ENCODE results near the gene TJP2. TPM values are rescaled to one million over a fixed set of nuclear protein-coding genes. Genes with fewer than 3 reads are reported as not detected.

Gene TJP2
- total RNA-seq, 4 donors from 2014 or later: 98.8 to 203 (median 137) TPM

GRCh38 chr9:69234683-69235082, 60.6 kb downstream of the TJP2 start:
- TF ChIP-seq CTCF (IDR thresholded peaks at IDR 0.05; ENCODE audit: low read depth): no peak

DNA sequence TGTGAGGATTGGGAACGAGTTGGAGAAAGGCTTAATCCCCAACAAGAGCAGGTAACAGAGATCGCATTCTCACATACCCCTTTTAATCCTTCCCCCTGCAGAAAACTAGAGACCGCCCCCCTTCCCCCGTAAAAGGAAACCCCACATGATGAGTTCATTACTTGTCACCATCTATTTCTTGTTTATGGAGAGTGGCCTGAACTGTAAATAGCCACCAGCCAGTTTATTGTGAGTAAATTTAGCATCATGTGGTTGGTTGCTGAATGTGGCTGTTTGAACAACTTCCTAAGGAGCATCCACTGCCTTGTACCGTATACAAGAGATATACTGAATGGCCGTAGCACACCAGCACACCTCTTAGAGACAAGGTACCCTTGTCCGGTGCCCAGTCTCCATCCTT, 62.1 kb downstream of the TJP2 start:
- no peak for TF ChIP-seq CTCF (IDR thresholded peaks at IDR 0.05; ENCODE audit: low read depth)

DNA sequence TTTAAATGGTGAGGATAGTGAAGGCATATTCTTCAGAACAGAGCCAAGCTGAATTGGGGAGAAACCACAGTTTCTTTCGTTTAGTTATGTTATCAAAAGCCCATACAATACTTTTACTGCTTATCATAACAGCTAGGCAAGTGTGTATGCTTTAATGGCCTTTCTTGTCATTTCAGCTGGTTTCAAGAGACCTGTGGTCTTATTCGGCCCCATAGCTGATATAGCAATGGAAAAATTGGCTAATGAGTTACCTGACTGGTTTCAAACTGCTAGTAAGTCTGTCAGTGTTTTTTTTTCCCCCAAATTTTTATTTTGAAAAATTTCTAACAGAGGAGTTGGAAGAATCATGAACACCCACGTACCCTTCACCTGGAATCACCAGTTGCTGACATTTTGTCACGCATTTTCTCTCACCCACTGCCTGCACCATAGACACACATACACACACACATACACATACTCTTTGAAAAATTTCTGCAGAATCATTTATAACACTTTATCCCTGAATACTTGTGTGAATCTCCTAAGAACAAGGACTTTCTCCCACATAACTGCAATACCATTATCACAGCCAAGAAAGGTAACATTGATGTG, 63.7 kb downstream of the TJP2 start:
- no peak for TF ChIP-seq CTCF (IDR thresholded peaks at IDR 0.05; ENCODE audit: low read depth)

DNA sequence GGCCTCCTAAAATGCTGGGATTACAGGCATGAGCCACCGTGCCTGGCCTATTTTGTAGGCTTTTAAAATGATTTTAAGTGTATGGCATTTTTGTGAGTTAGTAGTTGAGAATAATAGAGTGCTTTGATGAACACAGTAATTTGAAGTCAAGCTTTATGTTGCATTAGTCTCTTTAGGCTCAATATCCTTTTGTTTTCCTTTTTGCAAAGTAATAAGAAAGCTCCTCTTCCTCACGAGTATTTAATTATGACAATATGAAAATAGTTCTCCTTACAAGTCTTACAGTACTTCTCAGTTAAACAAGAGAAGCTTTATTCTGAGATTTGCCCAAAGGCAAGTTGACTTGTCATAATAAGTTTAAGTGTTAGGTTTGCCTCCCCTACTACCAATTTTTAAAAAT, 69.0 kb downstream of the TJP2 start:
- no peak for TF ChIP-seq CTCF (IDR thresholded peaks at IDR 0.05; ENCODE audit: low read depth)

- no peak for TF ChIP-seq CTCF (IDR thresholded peaks at IDR 0.05; ENCODE audit: low read depth)
Observed at GRCh38 chr9:69246629-69247028, 72.6 kb downstream of the TJP2 start.

DNA sequence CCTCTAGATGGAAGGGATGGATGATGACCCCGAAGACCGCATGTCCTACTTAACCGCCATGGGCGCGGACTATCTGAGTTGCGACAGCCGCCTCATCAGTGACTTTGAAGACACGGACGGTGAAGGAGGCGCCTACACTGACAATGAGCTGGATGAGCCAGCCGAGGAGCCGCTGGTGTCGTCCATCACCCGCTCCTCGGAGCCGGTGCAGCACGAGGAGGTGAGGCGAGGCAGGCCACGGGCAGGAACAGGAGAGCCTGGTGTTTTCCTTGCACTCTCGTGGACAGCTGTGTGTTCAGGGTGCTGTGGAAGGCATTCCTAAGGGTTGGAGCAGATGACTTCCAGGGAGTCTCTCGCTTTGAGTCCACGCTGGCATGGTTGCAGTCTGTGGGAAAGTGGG, 73.9 kb downstream of the TJP2 start:
- TF ChIP-seq CTCF (IDR thresholded peaks at IDR 0.05; ENCODE audit: low read depth): no peak

DNA sequence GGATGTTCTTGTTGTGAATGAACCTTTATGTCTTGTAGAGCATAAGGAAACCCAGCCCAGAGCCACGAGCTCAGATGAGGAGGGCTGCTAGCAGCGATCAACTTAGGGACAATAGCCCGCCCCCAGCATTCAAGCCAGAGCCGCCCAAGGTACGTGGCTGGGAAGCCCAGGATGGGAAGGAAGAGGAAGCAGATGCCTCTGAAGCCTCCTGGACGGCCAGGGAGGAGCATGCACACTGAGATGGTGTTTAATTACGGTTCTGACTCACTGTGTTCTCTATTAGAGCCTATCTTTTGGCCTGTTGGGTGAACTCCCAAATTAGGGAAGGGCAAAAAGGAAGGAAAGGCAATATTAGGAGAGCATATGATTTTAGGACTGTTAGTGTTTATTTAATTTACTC, 75.3 kb downstream of the TJP2 start:
- TF ChIP-seq CTCF (IDR thresholded peaks at IDR 0.05; ENCODE audit: low read depth): no peak

Measured in subcutaneous adipose tissue (tissue), 4 donors.